HEK293 (cell line): ENCODE measurements around the gene RGS7.

Experiments used
- CTCF ChIA-PET: fragments of 350-600 bp; formaldehyde crosslinking; extraction: SDS; loops from one replicate; lab custom pipeline; 2021; ENCODE audit warnings: antibody characterized with exemption; lab: Yijun Ruan, JAX
- POLR2A ChIA-PET: fragments of 300-600 bp; formaldehyde crosslinking; extraction: SDS; loops from one replicate; lab custom pipeline; 2020; ENCODE audit warnings: antibody characterized with exemption, inconsistent platforms; lab: Yijun Ruan, JAX
- H3K27ac ChIP-seq: fragments of 200-500 bp; sonication (Bioruptor generic); 2 replicates; pipeline ENCODE4 v1.5.1; 2014; ENCODE audit warnings: low read depth, low read length, control low read depth, inconsistent platforms; ENCODE audit errors: extremely low read depth
- H3K36me3 ChIP-seq, 2 experiments: fragments of 200-500 bp in 1 of 2; sonication (Bioruptor generic) in 1 of 2; 1 replicate in 1 of 2; 2 replicates in 1 of 2; pipeline ENCODE4 v1.5.1; 2014 to 2017; ENCODE audit warnings: inconsistent platforms in 2 of 2, low read length in 2 of 2; ENCODE audit not compliant: control insufficient read depth in 2 of 2, insufficient read depth in 1 of 2
- H3K4me1 ChIP-seq: fragments of 200-500 bp; sonication (Bioruptor generic); 2 replicates; pipeline ENCODE4 v1.5.1; 2014; ENCODE audit warnings: mild to moderate bottlenecking, low read length, inconsistent platforms; ENCODE audit not compliant: control insufficient read depth, insufficient read depth
- H3K4me3 ChIP-seq: 2 replicates; pipeline ENCODE4 v1.5.1; 2011; ENCODE audit warnings: low read depth, mild to moderate bottlenecking, control low read depth, low read length, moderate library complexity
- H3K9me3 ChIP-seq: fragments of 200-500 bp; sonication (Bioruptor generic); 2 replicates; pipeline ENCODE4 v1.5.1; 2014; ENCODE audit warnings: low read depth, low read length, inconsistent platforms; ENCODE audit not compliant: control insufficient read depth, insufficient read depth
- GLI2 ChIP-seq: fragments of 450-650 bp; formaldehyde crosslinking; IDR thresholded peaks from 2 replicates; pipeline ENCODE4; 2017; ENCODE audit warnings: missing biosample characterization, missing genetic modification characterization, low read depth, borderline replicate concordance
- GLIS1 ChIP-seq: fragments of 450-650 bp; formaldehyde crosslinking; IDR thresholded peaks from 2 replicates; pipeline ENCODE4 v1.5.1; 2016; ENCODE audit warnings: missing biosample characterization, missing genetic modification characterization
- MEIS1 ChIP-seq: sonication (generic); formaldehyde crosslinking; IDR thresholded peaks from 2 replicates; pipeline ENCODE4 v1.8.1; 2022; ENCODE audit warnings: missing genetic modification reagents, mild to moderate bottlenecking, borderline replicate concordance
- SALL2 ChIP-seq: fragments of 450-650 bp; formaldehyde crosslinking; IDR thresholded peaks from 2 replicates; pipeline ENCODE4 v1.5.0; 2017; ENCODE audit warnings: missing biosample characterization, mild to moderate bottlenecking, missing genetic modification characterization, borderline replicate concordance
- TSHZ1 ChIP-seq: fragments of 450-650 bp; formaldehyde crosslinking; IDR thresholded peaks from 2 replicates; pipeline ENCODE4 v1.5.1; 2016; ENCODE audit warnings: missing biosample characterization, missing genetic modification characterization, borderline replicate concordance
- ZNF138 ChIP-seq: fragments of 450-650 bp; formaldehyde crosslinking; IDR thresholded peaks from 2 replicates; pipeline ENCODE4 v1.5.1; 2016; ENCODE audit warnings: missing biosample characterization, missing genetic modification characterization, borderline replicate concordance
- ZNF140 ChIP-seq: fragments of 450-650 bp; formaldehyde crosslinking; IDR thresholded peaks from 2 replicates; pipeline ENCODE4 v1.5.1; 2016; ENCODE audit warnings: missing biosample characterization, missing genetic modification characterization
- ZNF23 ChIP-seq: fragments of 450-650 bp; formaldehyde crosslinking; IDR thresholded peaks from 2 replicates; pipeline ENCODE4 v1.5.1; 2016; ENCODE audit warnings: missing biosample characterization, missing genetic modification characterization, borderline replicate concordance
- ZNF266 ChIP-seq: fragments of 450-650 bp; formaldehyde crosslinking; IDR thresholded peaks from 2 replicates; pipeline ENCODE4 v1.5.1; 2016; ENCODE audit warnings: missing biosample characterization, missing genetic modification characterization, low read depth
- ZNF335 ChIP-seq: fragments of 450-650 bp; formaldehyde crosslinking; conservative IDR thresholded peaks from 2 replicates; pipeline ENCODE4 v1.5.1; 2016; ENCODE audit warnings: missing biosample characterization, missing genetic modification characterization
- ZNF423 ChIP-seq: fragments of 450-650 bp; formaldehyde crosslinking; IDR thresholded peaks from 2 replicates; pipeline ENCODE4 v1.5.1; 2016; ENCODE audit warnings: missing biosample characterization, missing genetic modification characterization
- ZNF510 ChIP-seq: fragments of 450-650 bp; formaldehyde crosslinking; IDR thresholded peaks from 2 replicates; pipeline ENCODE4 v1.5.1; 2018; ENCODE audit warnings: mild to moderate bottlenecking, missing genetic modification characterization, missing biosample characterization; ENCODE audit not compliant: insufficient replicate concordance
- ZNF596 ChIP-seq: fragments of 450-650 bp; IDR thresholded peaks from 2 replicates; pipeline ENCODE4 v1.5.0; 2018; ENCODE audit warnings: missing biosample characterization, mild to moderate bottlenecking, missing genetic modification characterization, moderate library complexity
- ZNF629 ChIP-seq: fragments of 450-650 bp; formaldehyde crosslinking; IDR thresholded peaks from 2 replicates; pipeline ENCODE4 v1.5.1; 2017; ENCODE audit warnings: missing biosample characterization, missing genetic modification characterization
- ZNF792 ChIP-seq: fragments of 450-650 bp; formaldehyde crosslinking; IDR thresholded peaks from 2 replicates; pipeline ENCODE4 v1.5.1; 2016; ENCODE audit warnings: missing biosample characterization, missing genetic modification characterization
- ZSCAN23 ChIP-seq: fragments of 450-650 bp; formaldehyde crosslinking; IDR thresholded peaks from 2 replicates; pipeline ENCODE4 v1.5.1; 2016; ENCODE audit warnings: missing biosample characterization, missing genetic modification characterization
- ZSCAN4 ChIP-seq: fragments of 450-650 bp; formaldehyde crosslinking; IDR thresholded peaks from 2 replicates; pipeline ENCODE4 v1.5.1; 2017; ENCODE audit warnings: missing biosample characterization, missing genetic modification characterization
- ZXDB ChIP-seq: fragments of 450-650 bp; formaldehyde crosslinking; IDR thresholded peaks from 2 replicates; pipeline ENCODE4 v1.5.1; 2016; ENCODE audit warnings: missing biosample characterization, missing genetic modification characterization

Gene RGS7

GRCh38 chr1:241024834-241025233, 332.2 kb downstream of the RGS7 start:
- Histone ChIP-seq H3K4me1 (no peaks in the 10 kb centered on the region), H3K4me3 (no peak overlapping the region)
- TF ChIP-seq ZSCAN23 (tag by site-specific recombination) (no peak), MEIS1 (CRISPR knock-in tag) (no peak), ZNF510 (no peak), ZNF423 (no peak), ZNF596 (no peak), ZNF138 (tag by site-specific recombination) (no peak), ZNF23 (tag by site-specific recombination) (no peak), ZNF335 (tag by site-specific recombination) (no peak), SALL2 (tag by site-specific recombination) (no peak), TSHZ1 (tag by site-specific recombination) (no peak), ZNF266 (no peak), GLI2 (tag by site-specific recombination) (no peak), ZNF792 (tag by site-specific recombination) (no peak), ZNF140 (no peak), GLIS1 (tag by site-specific recombination) (no peak), ZSCAN4 (tag by site-specific recombination) (no peak)
- TF ChIP-seq, all 188 proteins: peak for 0
- Histone ChIP-seq H3K27ac (no peak overlapping the region), H3K36me3 (no peaks in the 10 kb centered on the region), H3K9me3 (no peaks in the 10 kb centered on the region)
- ChIA-PET CTCF (no interaction called here), POLR2A (no interaction called here)

DNA sequence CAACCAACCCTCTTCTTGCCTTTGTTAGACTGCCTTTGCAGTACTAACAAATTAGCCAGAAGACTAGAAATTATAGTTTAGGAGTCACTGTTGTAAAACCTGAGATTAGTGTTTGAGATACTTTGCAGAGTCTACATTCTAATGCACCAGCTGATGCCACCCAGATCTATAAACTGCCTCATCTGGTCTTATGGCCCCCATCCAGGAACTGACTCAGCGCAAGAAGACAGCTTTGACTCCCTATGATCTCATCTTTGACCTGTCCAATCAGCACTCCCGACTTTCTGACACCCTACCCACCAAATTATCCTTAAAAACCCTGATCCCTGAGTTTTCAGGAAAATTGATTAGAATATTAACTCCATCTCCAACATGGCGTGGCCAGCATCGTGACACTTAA, 334.6 kb downstream of the RGS7 start:
- no peaks in the 10 kb centered on the region for H3K9me3 ChIP-seq
- no peak overlapping the region for H3K27ac ChIP-seq
- H3K4me1 ChIP-seq: no peaks in the 10 kb centered on the region
- H3K4me3 ChIP-seq: no peak overlapping the region
- TF ChIP-seq ZNF629 (tag by site-specific recombination) (0 out of 2 replicates have a peak, but pooled peaks have one; percentile 26), ZXDB (no peak)
- no peaks in the 10 kb centered on the region for H3K36me3 ChIP-seq
- ChIA-PET POLR2A (no interaction called here), CTCF (no interaction called here)
